HG02763 (cell line): ENCODE results near the gene CBY1.
"Not testable (repeated sequence)": the region's sequence is repeated elsewhere in the genome, so short reads cannot be mapped to it uniquely, and the experiment has no call there.

Experiments used
- ATAC-seq: cut with Tn5 transposase; IDR thresholded peaks from one replicate; pipeline ENCODE4 v1.9.1; 2021; ENCODE audit warnings: mild to moderate bottlenecking, moderate library complexity; ENCODE audit not compliant: unreplicated experiment

The CBY1 gene

GRCh38 chr22:38656256-38657044 lies at the start of gene CBY1, which contains the start of gene FAM227A:
TSS of gene CBY1 (plus strand) at chr22:38656638. CDS start at chr22:38668055, 11,417 bp downstream.
TSS of gene FAM227A (minus strand) at chr22:38656392. CDS start at chr22:38650168, 6,224 bp downstream.
- ATAC-seq, result peak; percentile 76

DNA sequence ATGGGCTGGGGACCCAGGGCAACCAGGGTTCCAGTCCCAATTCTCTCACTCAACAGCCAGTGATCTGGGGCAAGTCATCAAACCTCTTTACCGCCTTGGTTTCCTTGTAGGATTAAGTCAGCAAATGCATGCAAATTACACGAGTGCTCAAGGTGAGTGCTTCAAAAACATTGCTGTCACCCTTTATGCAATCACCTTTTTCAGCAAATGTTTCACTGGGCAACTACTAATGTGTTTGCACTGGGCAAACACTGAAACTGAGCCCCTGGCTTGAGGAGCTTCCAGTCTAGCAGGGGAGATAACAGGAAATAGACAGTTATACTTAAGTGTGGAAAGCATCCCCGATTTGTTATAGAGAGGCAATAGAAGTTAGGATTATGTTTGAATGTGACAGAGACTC lies 48.8 kb upstream of the CBY1 start:
- ATAC-seq, result no peak

DNA sequence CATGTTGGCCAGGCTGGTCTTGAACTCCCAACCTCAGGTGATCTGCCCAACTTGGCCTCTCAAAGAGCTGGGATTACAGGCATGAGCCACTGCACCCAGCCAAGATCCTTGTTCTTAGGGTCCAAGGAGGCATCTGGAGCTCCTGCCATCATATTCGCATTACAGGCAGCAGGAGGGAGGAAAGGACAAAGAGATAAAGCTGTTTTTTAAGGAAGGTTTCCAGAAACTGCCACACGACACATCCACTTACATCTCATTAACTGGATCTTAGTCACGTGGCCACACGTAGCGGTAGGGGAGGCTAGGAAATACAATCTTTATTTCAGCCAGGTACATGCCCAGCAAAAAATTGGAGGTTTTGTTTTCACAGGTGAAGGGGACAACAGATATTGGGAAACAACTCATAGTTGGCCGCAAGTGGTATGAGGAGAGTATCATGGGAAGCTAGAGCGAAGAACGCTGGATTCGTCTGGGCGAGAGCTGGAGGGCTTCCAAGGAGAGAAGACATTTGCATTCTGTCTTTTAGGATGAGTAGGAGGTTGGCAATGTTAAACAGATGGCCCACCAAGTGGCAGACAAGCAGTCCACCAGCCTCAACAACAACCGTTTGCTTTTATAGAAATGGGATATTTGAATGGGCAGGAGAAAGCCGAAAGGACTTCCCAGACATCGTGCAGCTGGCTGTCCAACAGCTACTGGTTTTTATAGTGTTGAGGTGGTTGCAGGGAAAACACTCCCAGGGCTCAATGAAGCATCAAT lies 47.3 kb upstream of the CBY1 start:
- ATAC-seq, result no peak

GRCh38 chr22:38610234-38610633 lies 46.2 kb upstream of the CBY1 start:
- ATAC-seq, result no peak

GRCh38 chr22:38611559-38611958 lies 44.9 kb upstream of the CBY1 start:
- no peak for ATAC-seq

- no peak for ATAC-seq
Observed at GRCh38 chr22:38612217-38613006, 44.0 kb upstream of the CBY1 start.

DNA sequence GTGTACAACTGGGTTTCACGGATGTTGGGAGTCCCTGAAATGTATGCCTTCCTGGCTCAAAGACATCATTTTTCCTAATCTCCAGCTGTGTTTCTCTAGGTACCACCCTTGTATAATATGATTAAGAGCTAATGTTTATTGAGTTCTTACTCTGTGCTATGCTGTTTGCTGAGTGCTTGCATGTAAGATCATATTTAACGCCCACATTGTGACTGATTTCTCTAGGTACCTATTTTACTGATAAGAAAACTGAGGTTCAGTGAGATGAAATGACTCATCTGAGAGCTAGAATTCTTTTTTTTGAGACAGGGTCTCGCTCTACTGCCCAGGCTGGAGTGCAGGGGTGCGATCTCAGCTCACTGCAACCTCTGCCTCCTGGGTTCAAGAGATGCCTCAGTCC lies 42.9 kb upstream of the CBY1 start:
- no peak for ATAC-seq

GRCh38 chr22:38614332-38615063 lies 41.9 kb upstream of the CBY1 start:
- no peak for ATAC-seq

DNA sequence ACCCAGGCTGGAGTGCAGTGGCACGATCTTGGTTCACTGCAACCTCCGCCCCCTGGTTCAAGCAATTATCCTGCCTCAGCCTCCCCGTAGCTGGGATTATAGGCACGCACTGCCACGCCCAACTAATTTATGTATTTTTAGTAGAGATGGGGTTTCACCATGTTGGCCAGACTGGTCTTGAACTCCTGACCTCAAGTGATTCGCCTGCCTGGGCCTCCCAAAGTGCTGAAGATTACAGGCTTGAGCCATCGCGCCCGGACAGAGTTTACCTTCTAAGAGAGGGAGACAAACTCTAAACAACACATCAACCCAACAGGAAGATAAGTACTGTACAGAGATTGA lies 41.4 kb upstream of the CBY1 start:
- not testable (repeated sequence) for ATAC-seq

DNA sequence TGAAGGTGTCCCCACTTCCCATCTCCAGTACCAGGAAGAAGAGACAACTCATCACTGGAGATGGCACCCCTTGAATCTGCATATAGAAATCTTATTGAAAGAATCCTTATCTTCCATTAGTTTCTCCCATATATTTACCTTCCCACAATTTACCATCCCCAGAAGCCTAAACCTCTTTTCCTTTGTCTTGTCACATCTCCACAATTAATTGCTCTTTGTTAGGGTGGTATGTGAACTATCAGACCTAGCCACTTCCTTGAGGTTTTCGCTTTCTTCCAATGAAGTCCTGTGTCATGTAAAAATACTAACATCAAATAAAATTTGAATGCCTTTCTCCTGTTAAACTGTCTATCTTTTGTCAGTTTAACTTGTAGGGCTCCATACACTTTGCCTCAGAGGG lies 38.2 kb upstream of the CBY1 start:
- ATAC-seq, result no peak

GRCh38 chr22:38618682-38619081 lies 37.8 kb upstream of the CBY1 start:
- ATAC-seq, result no peak

GRCh38 chr22:38623351-38623750 lies 33.1 kb upstream of the CBY1 start:
- ATAC-seq, result no peak

- no peak for ATAC-seq
Observed at GRCh38 chr22:38628444-38628843, 28.0 kb upstream of the CBY1 start.

- no peak for ATAC-seq
Observed at GRCh38 chr22:38629108-38629507, 27.3 kb upstream of the CBY1 start.

- ATAC-seq, result no peak
Observed at GRCh38 chr22:38631724-38632123, 24.7 kb upstream of the CBY1 start.

GRCh38 chr22:38632528-38632927 lies 23.9 kb upstream of the CBY1 start:
- no peak for ATAC-seq

- no peak for ATAC-seq
Observed at GRCh38 chr22:38638216-38638615, 18.2 kb upstream of the CBY1 start.

DNA sequence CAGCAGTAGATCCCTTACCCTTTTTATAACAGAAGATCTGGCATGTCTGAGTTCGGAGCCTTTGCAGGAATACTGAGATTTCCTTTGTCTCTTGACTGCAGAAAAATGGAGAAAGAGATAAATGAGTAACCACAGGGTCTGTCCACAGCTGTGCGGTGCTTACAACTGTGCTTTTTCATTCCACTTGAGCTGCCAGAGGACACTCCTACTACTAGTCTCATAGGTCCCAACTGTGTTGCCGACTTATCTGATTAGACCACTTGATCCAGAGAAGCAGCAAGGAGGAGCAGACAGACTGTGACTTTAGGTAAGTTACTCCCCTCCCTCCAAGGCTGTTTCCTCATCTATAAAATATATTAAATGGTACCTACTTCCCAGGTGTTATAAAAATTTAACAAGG lies 17.7 kb upstream of the CBY1 start:
- no peak for ATAC-seq

DNA sequence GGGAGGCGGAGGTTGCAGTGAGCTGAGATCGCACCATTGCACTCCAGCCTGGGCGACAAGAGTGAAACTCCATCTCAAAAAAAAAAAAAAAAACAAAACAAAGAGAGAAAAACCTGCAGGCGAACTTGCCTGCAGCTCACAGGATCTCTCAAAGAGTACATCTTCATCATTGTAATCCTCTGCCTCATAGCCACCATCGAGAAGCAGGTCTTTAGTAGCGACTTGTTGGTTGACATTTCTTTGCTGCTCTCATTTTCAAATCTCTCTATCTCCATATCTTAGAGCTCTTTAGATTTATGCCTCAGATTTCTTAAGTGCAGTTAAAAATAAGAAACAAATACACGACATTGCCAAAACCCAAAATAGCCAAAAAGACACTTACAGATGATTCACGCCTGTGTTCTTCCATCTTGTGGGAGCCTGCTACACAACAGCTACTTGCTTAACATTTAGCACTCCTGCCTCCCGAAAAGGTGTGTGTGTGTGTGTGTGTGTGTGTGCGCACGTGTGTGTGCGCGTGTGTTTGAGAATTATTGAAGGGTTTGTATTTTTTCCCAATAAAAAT lies 14.9 kb upstream of the CBY1 start:
- no peak for ATAC-seq

DNA sequence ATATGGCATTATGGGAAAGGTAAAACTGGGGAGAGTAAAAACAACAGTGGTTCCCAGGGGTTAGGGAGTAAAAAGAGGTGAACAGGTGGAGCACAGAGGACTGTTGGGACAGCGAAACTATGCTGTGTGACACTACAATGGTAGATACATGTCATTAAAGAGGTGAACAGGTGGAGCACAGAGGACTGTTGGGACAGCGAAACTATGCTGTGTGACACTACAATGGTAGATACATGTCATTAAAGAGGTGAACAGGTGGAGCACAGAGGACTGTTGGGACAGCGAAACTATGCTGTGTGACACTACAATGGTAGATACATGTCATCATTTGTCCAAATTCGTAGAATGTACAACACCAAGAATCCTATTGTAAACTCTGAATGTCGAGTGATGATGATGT lies 12.2 kb upstream of the CBY1 start:
- not testable (repeated sequence) for ATAC-seq
